Kidney glomerular epithelial cell (primary cell): ENCODE measurements around the gene LYRM4.

Experiments
- DNase-seq: peaks from one replicate; lab custom pipeline; 2025; lab: John Stamatoyannopoulos, UW

The LYRM4 gene

DNA sequence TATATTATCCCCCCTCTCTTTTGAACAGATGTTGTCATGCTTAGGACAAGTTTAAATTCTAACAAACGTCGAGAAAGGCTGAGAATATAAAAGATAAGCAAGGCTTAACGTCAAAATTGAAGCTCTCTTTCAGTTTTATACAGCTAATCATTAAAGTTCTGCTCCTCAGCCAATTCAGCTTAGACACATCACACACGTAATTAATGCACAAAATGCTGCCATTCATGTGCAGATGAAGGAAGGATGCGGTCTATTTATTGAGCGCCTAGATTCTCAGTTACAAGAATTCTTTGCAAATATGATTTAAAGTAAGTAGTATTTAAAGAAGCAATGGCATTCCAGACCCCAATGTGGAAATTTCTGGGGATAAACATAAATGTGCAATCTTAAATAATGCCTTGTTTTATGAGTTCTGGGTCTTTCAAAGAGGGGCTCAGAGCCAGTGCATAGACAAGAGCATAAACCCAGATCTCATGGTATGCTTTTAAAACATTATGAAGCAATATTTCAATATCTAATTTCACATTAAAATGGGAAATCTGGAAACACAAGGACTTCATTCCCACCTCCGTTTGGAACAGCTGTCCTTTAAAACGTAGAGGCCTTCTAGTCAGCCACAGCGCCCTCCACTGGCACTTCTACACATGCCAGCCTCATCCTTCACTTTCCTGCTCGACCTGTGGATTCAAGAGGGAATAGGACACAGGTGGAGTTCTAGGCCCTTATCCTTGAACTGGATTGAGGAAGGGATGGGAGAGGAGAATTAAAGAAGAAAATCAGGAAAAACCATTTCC lies 85.8 kb downstream of the LYRM4 start:
- no peak for DNase-seq

DNA sequence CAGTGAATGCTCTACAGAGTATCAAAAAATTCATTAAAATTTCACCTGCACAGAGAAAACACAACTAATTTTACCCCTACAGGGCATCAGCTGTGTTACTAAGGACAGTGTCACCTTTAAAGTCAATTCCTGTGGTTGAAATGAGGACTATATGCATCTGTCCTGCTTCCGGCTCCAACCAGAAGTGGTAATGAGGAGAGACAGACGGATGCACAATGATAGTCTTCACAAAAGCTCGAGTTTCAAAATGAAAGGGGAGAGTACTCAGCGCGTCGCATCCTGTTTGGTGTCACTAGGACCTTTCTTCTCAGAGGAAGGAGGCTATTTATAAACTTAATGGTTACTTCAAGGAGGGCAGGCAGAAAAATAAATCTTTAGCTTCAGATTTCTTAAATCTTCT lies 86.5 kb downstream of the LYRM4 start:
- DNase-seq: no peak

DNA sequence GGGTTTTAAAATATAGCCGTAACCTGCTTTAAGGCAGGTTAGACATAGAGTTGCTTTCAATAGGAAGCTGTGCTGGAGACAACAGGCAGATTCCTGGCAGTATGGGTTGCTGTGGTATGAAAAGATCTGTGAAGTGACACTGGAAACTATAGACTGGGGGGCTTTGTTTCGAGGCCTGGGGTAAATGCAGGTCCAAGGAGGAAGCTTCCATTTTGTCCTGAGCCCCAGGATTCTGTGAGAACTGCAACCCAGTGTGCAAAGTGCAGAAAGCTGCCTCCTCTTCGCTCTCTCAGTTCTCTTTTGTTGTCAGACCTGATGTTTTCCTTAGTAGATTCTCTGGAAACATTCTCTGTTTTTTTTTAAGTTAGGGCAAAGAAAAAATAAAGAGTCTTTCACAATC lies 86.9 kb downstream of the LYRM4 start:
- DNase-seq: no peak

DNA sequence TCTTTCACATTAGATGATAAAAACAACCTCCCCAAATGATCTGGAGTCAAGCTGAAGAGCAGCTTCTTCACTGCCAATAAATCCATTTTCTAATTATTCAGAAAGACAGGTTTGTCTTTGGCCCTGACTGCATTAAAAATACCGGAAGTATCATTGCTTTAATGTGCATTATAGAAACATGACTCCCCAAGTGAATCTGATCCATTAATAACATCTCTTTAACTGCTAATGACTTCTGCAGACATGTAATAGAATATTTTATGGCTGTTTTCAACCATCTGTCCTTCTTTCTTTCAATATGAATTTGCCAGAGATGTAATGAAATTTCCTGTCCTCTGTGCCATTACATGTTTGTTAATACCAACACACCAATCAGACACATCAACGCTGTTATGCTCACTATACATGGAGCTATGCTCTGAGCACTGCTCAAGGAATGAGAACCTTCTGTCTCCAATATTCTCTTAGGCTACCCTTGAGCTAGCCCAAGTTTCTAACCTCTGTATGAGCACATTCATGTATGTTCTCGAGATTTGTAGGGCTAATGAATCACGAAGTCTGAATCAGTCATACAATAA lies 87.8 kb downstream of the LYRM4 start:
- no peak for DNase-seq

DNA sequence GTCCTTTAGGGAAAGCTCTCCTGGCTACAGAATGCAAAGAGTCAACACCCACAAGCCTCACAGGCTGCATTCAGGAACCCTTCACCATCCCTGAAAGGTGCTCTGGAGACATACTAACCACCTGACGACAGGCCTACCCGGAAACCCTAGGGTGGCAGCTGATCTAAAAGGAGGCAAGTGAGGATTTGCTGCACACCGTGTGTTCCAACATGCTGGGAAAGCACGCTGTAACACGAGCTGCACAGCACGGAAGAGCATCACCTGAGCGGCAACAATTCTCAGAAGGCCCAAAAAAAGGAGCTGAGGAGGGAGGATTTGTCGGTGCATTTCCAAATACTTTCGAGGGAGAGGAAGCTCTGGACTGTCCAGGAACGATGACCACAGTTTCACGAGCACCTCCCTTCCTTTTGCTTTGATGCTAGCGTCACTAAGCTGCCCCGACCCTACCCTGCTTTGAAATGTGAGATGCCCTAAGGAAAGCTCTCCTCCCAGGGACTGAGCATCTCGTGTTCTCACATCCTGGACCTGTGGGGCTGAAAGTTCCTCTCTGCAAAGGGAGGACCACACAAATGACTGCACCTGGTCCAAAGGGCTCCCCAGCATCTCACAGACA lies 88.6 kb downstream of the LYRM4 start:
- no peak for DNase-seq

DNA sequence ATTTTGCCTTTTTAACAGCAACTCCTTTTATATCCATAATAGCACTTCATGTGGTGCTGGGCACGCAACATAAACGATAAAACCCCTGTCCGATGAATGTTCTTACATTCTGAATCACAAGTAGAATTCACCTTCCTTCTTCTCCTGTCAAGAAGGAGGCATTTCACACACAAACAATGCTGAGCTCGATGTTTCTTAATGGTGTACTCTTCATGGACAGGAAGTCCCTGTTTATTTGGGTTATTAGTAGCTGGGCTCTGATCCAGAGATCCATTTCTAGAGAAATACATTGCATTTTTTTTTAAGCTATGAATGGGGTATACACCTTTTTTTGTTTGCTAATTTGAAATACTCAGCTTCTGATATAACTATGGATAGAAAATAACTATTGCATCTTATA lies 93.2 kb downstream of the LYRM4 start:
- DNase-seq: no peak

DNA sequence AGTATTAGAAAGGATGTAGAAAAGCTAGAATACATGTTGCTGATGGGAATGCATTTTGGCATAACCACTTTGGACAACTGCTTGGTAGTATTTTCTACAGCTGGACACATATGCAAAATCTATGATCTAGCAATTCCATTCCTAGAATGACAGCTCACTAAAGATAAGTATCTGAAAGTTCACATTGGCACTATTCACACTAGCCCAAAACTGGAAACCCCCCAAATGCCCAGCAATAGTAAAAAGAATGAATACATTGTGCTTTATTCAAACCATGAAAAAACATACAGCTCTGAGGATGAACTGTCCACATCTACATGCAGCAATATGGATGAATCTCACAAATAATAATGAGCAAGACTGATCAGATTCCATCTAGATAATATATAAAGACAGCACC lies 96.7 kb downstream of the LYRM4 start:
- no peak for DNase-seq

DNA sequence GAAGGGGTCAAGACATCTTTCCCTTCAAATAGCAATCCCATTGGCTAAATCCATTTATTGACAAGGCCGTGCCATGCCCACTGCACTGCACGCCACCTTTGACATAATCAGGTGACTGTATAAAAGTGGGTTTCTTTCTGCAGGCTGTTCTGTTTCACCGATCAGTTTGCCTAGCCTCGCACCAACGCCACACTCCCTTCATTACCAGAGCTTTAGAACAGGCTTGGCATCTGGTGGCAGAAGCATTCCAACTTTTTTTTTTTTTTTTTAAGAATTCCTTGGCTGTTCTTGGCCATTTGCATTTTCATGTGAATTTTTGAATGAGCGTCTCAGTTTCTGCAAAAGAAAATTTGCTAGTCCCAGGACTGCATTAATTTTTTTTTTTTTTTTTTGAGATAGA lies 97.5 kb downstream of the LYRM4 start:
- no peak for DNase-seq

DNA sequence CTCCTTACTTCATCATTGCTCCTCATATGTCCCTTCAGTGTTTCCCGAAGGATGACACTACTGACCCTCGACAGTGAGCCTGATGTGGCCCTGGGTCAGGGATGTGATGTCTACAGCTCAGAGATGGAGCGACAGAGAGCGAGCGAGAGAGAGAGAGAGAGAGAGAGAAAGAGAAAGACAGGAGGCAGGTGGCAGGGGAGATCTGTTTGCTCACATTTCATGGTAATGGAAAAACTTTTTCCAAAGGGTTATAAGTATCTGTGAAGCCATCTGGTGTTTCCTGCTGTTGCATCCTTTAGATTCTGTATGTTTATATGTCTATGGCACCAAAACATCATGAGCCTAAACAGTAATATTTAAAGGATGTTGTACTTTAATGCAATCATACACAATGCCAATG lies 98.4 kb downstream of the LYRM4 start:
- no peak for DNase-seq

DNA sequence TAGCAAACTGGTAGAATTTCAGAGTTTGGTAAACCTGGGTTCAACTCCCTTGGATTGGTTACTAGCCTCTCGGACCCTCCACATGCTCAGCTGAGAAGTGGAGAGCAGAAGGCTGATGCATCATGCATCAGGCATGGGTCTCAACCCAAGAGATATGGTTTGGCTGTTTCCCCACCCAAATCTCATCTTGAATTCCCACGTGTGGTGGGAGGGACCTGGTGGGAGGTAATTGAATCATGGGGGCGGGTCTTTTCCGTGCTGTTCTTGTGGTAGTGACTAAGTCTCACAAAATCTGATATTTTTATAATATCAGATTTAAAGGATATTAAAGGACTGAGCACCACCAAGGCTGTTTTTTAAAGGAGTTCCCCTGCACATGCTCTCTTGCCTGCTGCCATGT lies 100.5 kb downstream of the LYRM4 start:
- DNase-seq: no peak

DNA sequence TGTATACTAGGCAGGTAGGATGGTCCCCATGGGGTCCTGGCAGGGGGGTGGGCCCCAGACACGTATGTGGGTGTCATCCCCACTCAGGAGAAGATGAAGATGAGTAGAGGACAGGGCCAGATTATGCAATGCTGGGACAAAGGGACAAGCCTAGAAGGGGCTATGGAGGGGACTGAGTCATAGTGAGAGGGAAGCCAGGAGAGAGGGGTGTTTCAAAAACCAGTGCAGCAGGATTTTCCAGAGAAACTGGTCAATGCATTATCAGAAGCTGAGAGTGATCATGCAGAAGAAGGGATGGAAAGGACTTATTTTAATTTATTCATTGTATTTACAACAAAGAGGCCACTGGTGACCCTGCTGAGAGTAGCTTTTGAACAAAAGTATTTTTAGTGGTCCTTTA lies 101.6 kb downstream of the LYRM4 start:
- DNase-seq: no peak

DNA sequence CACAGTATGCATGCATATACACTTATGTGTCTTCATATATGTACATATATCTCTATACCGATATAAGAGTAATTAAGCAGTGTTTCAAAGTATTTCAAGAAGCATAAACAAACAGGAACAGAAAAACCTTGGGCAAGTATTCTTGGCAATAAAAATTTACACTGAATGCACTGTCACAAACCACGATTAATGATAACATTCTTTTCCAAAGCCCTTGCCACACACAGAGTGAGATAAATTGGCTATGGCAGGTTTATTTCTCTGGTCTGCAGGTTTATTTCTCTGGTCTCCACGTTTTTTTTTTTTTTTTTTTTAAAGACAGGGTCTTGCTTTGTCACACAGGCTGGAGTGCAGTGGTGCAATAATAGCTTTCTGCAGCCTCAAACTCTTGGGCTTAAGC lies 102.6 kb downstream of the LYRM4 start:
- no peak for DNase-seq

DNA sequence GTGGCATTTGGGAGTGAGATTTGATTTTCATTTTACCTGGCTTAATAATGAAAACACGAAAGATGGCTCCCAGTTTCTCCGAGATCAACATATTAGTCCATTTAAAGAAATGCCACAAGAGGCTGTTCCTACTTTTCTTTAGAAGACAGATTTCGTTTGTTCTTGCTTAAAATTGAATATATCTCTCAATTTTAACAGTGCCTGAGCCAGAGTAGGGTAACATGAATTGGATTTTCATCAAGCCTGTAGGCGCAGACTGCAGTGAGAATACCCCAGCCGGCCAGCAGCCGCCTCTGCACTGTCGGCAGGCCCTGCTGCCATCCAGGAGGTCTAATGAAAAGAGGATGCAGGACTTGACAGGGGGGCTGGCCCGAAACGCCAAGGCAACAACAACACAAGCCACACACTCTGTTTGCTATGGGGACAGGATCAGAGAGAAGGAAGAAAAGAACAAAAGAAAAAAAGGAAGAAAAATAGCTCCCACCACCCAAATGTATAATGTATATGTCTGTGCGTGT lies 103.1 kb downstream of the LYRM4 start:
- DNase-seq: no peak

DNA sequence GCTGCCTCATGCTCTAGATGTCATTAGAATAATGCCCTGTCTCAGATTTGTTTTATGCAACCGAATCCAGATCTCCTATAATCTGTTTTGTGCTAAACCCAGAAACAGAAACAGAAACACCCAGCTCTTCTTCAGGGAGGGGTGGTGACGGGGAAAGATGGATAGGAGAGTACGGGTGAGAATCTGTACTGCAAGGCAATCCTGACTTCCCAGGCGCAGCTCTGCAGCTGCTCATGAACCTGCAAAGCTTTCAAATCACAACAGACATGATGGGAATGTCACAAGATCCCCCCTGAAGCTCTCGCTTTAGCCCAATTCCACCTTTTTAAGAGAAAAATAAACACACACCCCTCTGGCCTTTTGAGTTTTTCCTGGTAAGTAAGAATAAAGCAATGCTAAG lies 104.1 kb downstream of the LYRM4 start:
- DNase-seq: no peak

DNA sequence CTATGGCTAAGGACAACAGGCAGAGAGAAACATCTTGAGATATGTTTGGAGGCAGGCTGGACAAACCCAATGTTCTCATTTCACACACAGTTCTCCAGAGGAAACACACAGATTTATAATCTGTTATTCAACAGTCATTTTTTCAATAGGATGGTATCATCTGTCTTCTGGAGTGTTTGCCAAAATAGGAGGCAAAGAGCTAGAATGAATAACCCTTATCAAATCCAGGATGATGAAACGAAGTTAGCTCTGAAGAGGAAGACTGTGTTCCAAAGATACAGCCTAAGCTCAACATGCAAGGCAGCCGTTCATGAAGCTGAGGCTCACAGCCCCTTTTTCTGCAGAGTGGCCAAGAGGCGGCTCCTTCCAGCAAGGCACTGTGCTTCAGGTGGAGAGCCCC lies 104.8 kb downstream of the LYRM4 start:
- no peak for DNase-seq

DNA sequence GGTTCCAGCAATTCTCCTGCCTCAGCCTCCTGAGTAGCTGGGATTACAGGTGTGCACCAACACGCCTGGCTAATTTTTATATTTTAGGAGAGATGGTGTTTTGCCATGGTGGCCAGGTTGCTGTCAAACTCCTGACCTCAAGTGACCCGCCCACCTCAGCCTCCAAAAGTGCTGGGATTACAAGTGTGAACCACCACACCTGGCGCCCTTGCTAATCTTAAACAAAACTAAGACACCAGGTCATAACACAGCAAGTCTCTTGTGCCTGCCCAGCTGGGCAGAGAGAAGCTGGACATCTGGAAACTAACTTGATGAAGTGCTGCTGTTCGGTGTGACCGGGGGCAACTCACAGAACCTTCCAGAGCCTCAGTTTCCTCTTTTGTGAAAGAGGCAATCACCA lies 107.6 kb downstream of the LYRM4 start:
- DNase-seq: no peak

DNA sequence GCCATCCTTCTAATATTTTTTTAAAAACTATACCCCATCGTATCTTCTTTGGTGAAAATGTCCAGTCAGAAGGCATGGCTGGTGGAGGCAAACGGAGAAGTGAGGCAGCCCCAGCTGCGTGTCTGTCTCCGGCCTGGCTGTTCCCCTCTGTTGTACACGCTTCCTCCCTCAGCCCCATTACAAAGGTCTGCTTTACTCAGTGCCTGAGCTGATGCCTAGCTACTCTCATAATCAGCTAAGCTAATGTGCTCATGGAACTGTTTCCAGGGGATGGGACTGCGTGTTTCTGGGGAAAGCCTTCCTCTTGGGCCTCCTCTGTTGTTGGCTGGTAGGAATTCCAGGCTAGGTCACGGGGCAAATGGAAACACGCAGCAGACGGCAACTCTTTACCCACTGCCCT lies 108.3 kb downstream of the LYRM4 start:
- DNase-seq: no peak

DNA sequence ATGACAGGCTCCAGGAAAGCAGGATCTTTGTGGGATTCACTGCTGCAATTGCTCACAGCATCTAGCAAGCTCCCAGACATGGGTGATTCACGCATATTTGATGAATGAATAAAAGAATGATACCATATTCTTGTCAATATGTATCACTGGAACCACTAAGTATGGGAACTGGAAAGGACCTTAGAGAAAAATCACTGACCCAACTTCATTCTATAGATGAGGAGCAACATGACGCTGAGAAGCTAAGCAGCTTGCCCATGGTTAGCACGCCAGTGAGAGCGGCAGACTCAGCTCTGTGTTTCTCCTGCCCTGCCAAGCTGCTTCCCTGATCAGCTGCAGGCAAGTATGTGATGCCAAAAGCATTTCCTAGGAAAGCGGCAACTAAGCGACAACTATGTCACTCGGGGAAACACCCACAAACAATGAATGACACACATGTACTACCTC lies 108.8 kb downstream of the LYRM4 start:
- peak; percentile 42 for DNase-seq

DNA sequence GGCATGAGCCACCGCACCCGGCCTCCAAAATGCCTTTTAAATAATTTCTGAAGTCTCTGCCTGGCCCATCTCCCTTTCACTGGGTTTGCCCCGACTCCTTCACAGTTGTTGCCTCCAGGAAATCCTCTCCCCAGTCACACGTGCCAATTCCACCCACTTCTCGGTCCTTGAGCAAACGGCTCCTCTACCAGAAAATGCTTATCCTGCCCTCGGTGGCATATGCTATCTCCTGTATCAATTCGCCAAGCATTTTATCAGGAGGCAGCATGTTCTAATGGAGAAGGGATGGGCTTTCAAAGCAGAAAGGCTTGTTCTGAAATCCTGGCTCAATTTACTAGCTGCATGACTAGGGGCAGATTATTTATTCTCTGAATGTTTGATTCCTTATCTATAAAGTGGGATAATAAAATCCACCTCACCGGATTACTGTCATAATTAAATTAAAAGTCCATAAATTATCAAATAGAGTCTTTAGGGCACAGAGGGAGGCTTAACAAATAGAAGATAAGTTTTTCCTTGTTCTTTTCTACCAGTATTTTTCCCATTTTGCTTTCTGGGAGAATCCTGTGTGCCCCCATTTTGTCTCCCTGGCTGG lies 109.3 kb downstream of the LYRM4 start:
- DNase-seq: no peak

DNA sequence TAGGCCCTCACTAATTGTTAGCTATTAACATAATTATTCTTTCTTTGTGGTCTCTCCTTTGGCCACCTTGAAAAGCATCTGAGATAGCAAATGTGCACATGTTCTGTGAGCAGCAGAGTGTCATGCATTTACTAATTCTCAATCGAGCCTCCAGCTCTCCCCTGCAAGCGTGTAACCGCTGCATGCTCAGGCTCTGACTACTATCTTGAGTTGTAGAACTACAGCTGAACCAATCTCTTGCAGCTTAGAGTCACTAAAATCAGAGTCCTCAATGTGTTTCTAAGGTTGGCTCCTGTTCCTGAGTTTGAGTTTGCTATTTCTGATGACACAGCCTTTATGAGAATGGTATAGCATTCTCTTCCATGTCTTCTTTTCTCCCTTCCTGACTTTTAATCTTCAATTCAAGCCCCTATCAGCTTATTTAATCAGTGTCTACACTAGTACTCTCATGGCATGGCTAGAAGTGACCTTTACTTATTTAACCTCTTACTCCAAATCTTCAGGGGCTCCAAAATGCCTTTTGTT lies 110.1 kb downstream of the LYRM4 start:
- DNase-seq: no peak

DNA sequence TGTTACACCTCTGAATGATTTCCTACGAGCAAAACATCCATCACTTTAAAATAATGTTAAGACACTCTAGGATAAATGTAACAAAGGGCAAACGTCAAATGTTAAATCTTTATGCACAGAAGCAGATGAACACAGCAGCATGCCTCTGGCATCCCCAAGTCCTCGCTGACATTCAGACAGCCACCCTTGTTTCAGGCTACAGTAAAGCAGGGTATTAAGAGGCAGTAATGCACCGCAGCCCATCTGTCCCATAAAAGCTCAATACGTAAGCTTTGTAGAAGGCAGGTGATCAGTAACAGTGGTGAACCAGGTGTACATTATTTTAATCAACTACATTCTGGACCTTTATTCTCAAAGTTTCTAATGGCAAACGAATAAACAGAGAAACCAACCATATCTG lies 110.9 kb downstream of the LYRM4 start:
- DNase-seq: no peak

DNA sequence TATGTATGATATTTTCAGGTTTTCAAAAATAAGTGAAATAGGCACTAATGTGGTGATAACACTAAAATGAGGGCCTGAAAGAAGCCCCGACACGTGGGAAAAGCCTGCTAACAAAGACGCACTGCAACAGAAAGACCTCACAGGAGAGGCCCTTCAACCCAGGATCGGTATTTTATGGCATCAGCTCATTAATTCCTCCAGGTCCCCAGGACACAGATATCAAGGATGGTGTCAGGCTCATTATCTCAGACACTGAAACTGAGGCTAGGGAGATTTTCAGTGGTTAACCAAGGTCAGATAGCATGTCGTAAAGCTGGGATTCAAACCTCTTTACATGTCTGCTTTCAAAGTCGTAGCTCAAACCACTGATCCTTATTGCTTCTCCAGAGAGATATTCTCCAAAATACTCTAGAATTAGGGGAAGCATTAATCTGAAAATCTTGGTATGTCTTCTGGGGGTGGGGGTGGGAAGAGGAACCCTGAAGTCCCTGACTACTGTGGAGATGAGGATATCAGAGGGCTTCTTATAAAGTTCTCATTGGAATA lies 111.5 kb downstream of the LYRM4 start:
- no peak for DNase-seq
